Erythroblast (primary cell): ENCODE results near the gene CLPSL1.
A peak's percentile ranks its signal among the peaks of the same experiment; 100 is the strongest.
"Not testable (repeated sequence)": the region's sequence is repeated elsewhere in the genome, so short reads cannot be mapped to it uniquely, and the experiment has no call there.

Source experiments
- DNase-seq, 2 experiments: peaks; one replicate each; lab custom pipeline; 2025; lab: John Stamatoyannopoulos, UW
- GATA1 ChIP-seq: IDR thresholded peaks from 2 replicates; pipeline ENCODE4 v1.6.1; 2011; ENCODE audit warnings: low read depth, mild to moderate bottlenecking, control low read depth, low read length, moderate library complexity
- POLR2A ChIP-seq: IDR thresholded peaks from 2 replicates; pipeline ENCODE4 v1.6.1; 2011; ENCODE audit warnings: mild to moderate bottlenecking, low read length

Gene CLPSL1

GRCh38 chr6:35780719-35781118 is at the start of gene CLPSL1:
TSS of gene CLPSL1 (plus strand) at chr6:35781019. CDS start at chr6:35781111, 92 bp downstream.
- TF ChIP-seq GATA1 (no peak), POLR2A (no peak)
- DNase-seq: no peak

GRCh38 chr6:35731414-35731735 is 49.4 kb upstream of the CLPSL1 start:
- peak; percentile 85 for TF ChIP-seq POLR2A
- TF ChIP-seq GATA1: no peak
- DNase-seq: peak; percentile 89 to 91

GRCh38 chr6:35731736-35732532 is 48.9 kb upstream of the CLPSL1 start:
- TF ChIP-seq POLR2A: peak; percentile 85
- no peak for TF ChIP-seq GATA1
- peak; percentile 83 to 86 for DNase-seq

- no peak for DNase-seq
- no peak for TF ChIP-seq GATA1
- no peak for TF ChIP-seq POLR2A
Observed at GRCh38 chr6:35733633-35734032, 47.2 kb upstream of the CLPSL1 start.

GRCh38 chr6:35734319-35734718 is 46.5 kb upstream of the CLPSL1 start:
- DNase-seq: not testable (repeated sequence)

GRCh38 chr6:35735452-35735851 is 45.4 kb upstream of the CLPSL1 start:
- TF ChIP-seq POLR2A: no peak
- TF ChIP-seq GATA1: no peak
- DNase-seq: no peak

GRCh38 chr6:35736253-35736894 is 44.4 kb upstream of the CLPSL1 start:
- TF ChIP-seq POLR2A (no peak), GATA1 (no peak)
- DNase-seq: peak; percentile 69 to 87

GRCh38 chr6:35736982-35737412 is 43.8 kb upstream of the CLPSL1 start, which contains the start of gene ARMC12:
TSS of gene ARMC12 (plus strand) at chr6:35737032. CDS start at chr6:35737109, 77 bp downstream.
- TF ChIP-seq GATA1 (no peak), POLR2A (no peak)
- DNase-seq: no peak

GRCh38 chr6:35737413-35738211 is 43.2 kb upstream of the CLPSL1 start:
- TF ChIP-seq POLR2A (no peak), GATA1 (no peak)
- peak; percentile 79 to 84 for DNase-seq

- no peak for TF ChIP-seq POLR2A
- no peak for TF ChIP-seq GATA1
- no peak for DNase-seq
Observed at GRCh38 chr6:35739645-35740524, 40.9 kb upstream of the CLPSL1 start.

- TF ChIP-seq GATA1: no peak
- TF ChIP-seq POLR2A: no peak
Observed at GRCh38 chr6:35742842-35743241, 38.0 kb upstream of the CLPSL1 start.

GRCh38 chr6:35745509-35745908 is 35.3 kb upstream of the CLPSL1 start:
- TF ChIP-seq GATA1 (no peak), POLR2A (no peak)
- DNase-seq: no peak

More at GRCh38 chr6:35742842-35743241, 38.0 kb upstream of the CLPSL1 start:
- no peak for DNase-seq

GRCh38 chr6:35746516-35746915 is 34.3 kb upstream of the CLPSL1 start:
- TF ChIP-seq GATA1: no peak
- TF ChIP-seq POLR2A: no peak
- DNase-seq: no peak
